Heart left ventricle (tissue), 16 donors: Measurements from ENCODE around the gene PEX10. TPM values are rescaled to one million over a fixed set of nuclear protein-coding genes. Genes with fewer than 3 reads are reported as not detected.

Experiments
- ATAC-seq, 4 donors: fragments of 200-7000 bp; cut with Tn5 transposase; one replicate each; pipeline ENCODE4 v1.9.1; 2020 to 2022; ENCODE audit warnings: moderate library complexity in 4 of 4, mild to moderate bottlenecking in 3 of 4, moderate number of reproducible peaks in 1 of 4
- DNase-seq, 5 donors: peaks; one replicate each; pipeline ENCODE4 v3.0.0-alpha.2; 2020
- H3K27ac ChIP-seq, 12 donors: fragments of 200-600 bp; sonication (generic) in 4 of 12; one replicate each; pipeline versions ENCODE4 v1.5.0 to v1.8.0; 2016 to 2022; ENCODE audit warnings: mild to moderate bottlenecking in 2 of 12
- H3K27me3 ChIP-seq, 9 donors: fragments of 200-600 bp; sonication (generic) in 2 of 9; one replicate each; pipeline versions ENCODE4 v1.5.1 to v1.8.0; 2016 to 2022; ENCODE audit warnings: mild to moderate bottlenecking in 3 of 9
- H3K36me3 ChIP-seq, 9 donors: fragments of 200-600 bp; sonication (generic) in 2 of 9; one replicate each; pipeline versions ENCODE4 v1.5.0 to v1.8.0; 2018 to 2022; ENCODE audit warnings: mild to moderate bottlenecking in 2 of 9
- H3K4me1 ChIP-seq, 12 donors: fragments of 200-600 bp; sonication (generic) in 4 of 12; one replicate each; pipeline versions ENCODE4 v1.5.0 to v1.8.0; 2016 to 2022; ENCODE audit warnings: mild to moderate bottlenecking in 3 of 12
- H3K4me3 ChIP-seq, 12 donors: fragments of 200-600 bp; sonication (generic) in 4 of 12; one replicate each; pipeline versions ENCODE4 v1.5.0 to v1.8.0; 2017 to 2022; ENCODE audit warnings: mild to moderate bottlenecking in 9 of 12, moderate library complexity in 4 of 12
- H3K9me3 ChIP-seq, 12 donors: fragments of 200-600 bp; sonication (generic) in 4 of 12; one replicate each; pipeline versions ENCODE4 v1.5.0 to v1.8.0; 2016 to 2022; ENCODE audit warnings: mild to moderate bottlenecking in 1 of 12
- CTCF ChIP-seq, 12 donors: fragments of 200-600 bp; sonication (generic) in 4 of 12; IDR thresholded peaks; one replicate each; pipeline versions ENCODE4 v1.5.0 to v1.8.0; 2018 to 2022; ENCODE audit warnings: antibody characterized with exemption in 12 of 12, mild to moderate bottlenecking in 5 of 12
- POLR2A ChIP-seq, 2 donors: fragments of 450-650 bp; IDR thresholded peaks; one replicate each; pipeline ENCODE4 v1.6.1; 2017; ENCODE audit warnings: antibody characterized with exemption in 2 of 2, mild to moderate bottlenecking in 2 of 2, moderate library complexity in 2 of 2
- WGBS, 4 donors: extraction: QIAGEN DNeasy Blood & Tissue Kit in 2 of 4; methylation state at CpG; one replicate each; pipeline versions ENCODE4 v1.1.5 to v1.1.7; 2013 to 2018; 5-methylcytosine and 5-hydroxymethylcytosine counted together
- intact Hi-C, 10 donors: fragments of 100-400 bp; cut with DNase I; formaldehyde crosslinking; loops; one replicate each; pipeline versions ENCODE4 v1.11.1 to v1.14.2; 2022
- polyA plus RNA-seq, 2 donors: library from polyadenylated mRNA; stranded (reverse); fragments of 200-250 nt; gene quantifications; one replicate each; pipeline ENCODE4 v1.2.3, GENCODE V29; 2013
- total RNA-seq, 9 donors: library from RNA; depleted of rRNA in 2 of 9; stranded (reverse); fragments of >200 nt in 2 of 9; fragmentation: NEBNext Ultra II Directional in 3 of 9; extraction: Animal tissue kit (Norgen Biotek cat#: 25700) in 3 of 9; gene quantifications; one replicate each; pipeline versions ENCODE4 v1.1.0 to v1.2.4, GENCODE V29; 2016 to 2023
- donor health status: ischemic (EF 13 %, LVEDD 7.1; RV severe dilation, severe dysfunction).
- donor health status: healthy with polysubstance abuse.
- donor health status: DM: no; HTN: yes; CAD: no.
- donor health status: DM: no; HTN: no; CAD: no.
- donor health status: ischemic (EF 25% LVEDD 6.9; RV normal size, moderate dysfunction).
- donor health status: ischemic (EF 25% LVEDD 5.7; RV mildly dilated, moderate dysfunction).
- donor health status: healthy.
- donor health status: DM: yes; HTN: yes; CAD: no.
- donor health status: ischemic (EF 35%, LVEDD 5.7; RV mildly dilated, moderate dysfunction).
- donor health status: nonischemic (EF 11% LVEDD 7.7; RV severe dilation, severe dysfunction).
- donor health status: DM: yes; HTN: yes; CAD: no.
- donor health status: PGD.
- donor health status: ischemic (EF 29% LVEDD 5.4; RV normal size, mild dysfunction).
- donor health status: nonischemic (EF 23%, LVEDD 6.1; RV moderate dilation, normal function).

PEX10 gene
- total and polyA plus RNA-seq, 11 donors = 14.7 to 26.5 (median 18.6) TPM

GRCh38 chr1:2386636-2387611 lies 25.4 kb downstream of the PEX10 start:
- Histone ChIP-seq H3K9me3 (no peaks in the 10 kb centered on the region), H3K36me3 (peaks cover 0 to 5% (median 0%) of the 10 kb centered on the region in 9 donors), H3K4me3 (no peak overlapping the region), H3K27me3 (no peaks in the 10 kb centered on the region), H3K27ac (no peak overlapping the region), H3K4me1 (peaks cover 0 to 16% (median 10%) of the 10 kb centered on the region in 12 donors)
- no peak for TF ChIP-seq CTCF (IDR thresholded peaks at IDR 0.05)
- no peak for TF ChIP-seq POLR2A (IDR thresholded peaks at IDR 0.05)
- ATAC-seq = no peak
- intact Hi-C loops = loop anchor here in 1 of 10 donors (5.0 kb wide), 1 partner anchor 70 kb away; no protein-coding TSS in a partner anchor
- WGBS, 4 donors = 95 to 98% (median 96%) methylated on average over 29 to 30 of the region's 30 CpGs
- DNase-seq = peak in 3 of 5 donors; percentile 21 to 44 (median 31)

GRCh38 chr1:2385606-2386280 lies 26.6 kb downstream of the PEX10 start:
- intact Hi-C loops = loop anchor here in 1 of 10 donors (5.0 kb wide), 1 partner anchor 68 kb away; no protein-coding TSS in a partner anchor
- H3K4me3 ChIP-seq = no peak overlapping the region
- ATAC-seq (no peak), DNase-seq (peak in 3 of 5 donors; percentile 24 to 44 (median 25))
- H3K27ac ChIP-seq = no peak overlapping the region
- H3K9me3 ChIP-seq = no peaks in the 10 kb centered on the region
- H3K4me1 ChIP-seq = peaks cover 0 to 22% (median 13%) of the 10 kb centered on the region in 12 donors
- no peaks in the 10 kb centered on the region for H3K27me3 ChIP-seq
- peaks cover 0 to 5% (median 0%) of the 10 kb centered on the region in 9 donors for H3K36me3 ChIP-seq
- no peak for TF ChIP-seq POLR2A (IDR thresholded peaks at IDR 0.05)
- TF ChIP-seq CTCF (IDR thresholded peaks at IDR 0.05) = no peak
- 93 to 95% (median 93%) methylated on average over 12 to 19 of the region's 19 CpGs for WGBS, 4 donors

- Histone ChIP-seq H3K9me3 (no peaks in the 10 kb centered on the region), H3K4me1 (peaks cover 0 to 16% (median 8%) of the 10 kb centered on the region in 12 donors), H3K36me3 (peaks cover 0 to 5% (median 0%) of the 10 kb centered on the region in 9 donors), H3K27ac (no peak overlapping the region), H3K27me3 (no peaks in the 10 kb centered on the region), H3K4me3 (no peak overlapping the region)
- ATAC-seq = no peak
- intact Hi-C loops = loop anchor here in 7 of 10 donors (5.0 kb wide), 3 partner anchors 63 to 253 kb away; no protein-coding TSS in a partner anchor
- TF ChIP-seq POLR2A (IDR thresholded peaks at IDR 0.05) = no peak
- TF ChIP-seq CTCF (IDR thresholded peaks at IDR 0.05) = no peak
- 61 to 73% (median 71%) methylated on average over 34 to 41 of the region's 41 CpGs for WGBS, 4 donors
- DNase-seq = peak in 3 of 5 donors; percentile 23 to 64 (median 30)
Observed at GRCh38 chr1:2384941-2385481, 27.4 kb downstream of the PEX10 start.
